Thoracic aorta (tissue), 2 donors: Measurements from ENCODE around the gene ETNK1. TPM values are rescaled to one million over a fixed set of nuclear protein-coding genes. Genes with fewer than 3 reads are reported as not detected.

Source experiments
- ATAC-seq: fragments of 150-250 bp; one replicate; pipeline ENCODE4 v1.8.0; 2017; ENCODE audit warnings: low read depth; ENCODE audit not compliant: insufficient number of reproducible peaks, low FRiP score
- DNase-seq: peaks from one replicate; pipeline ENCODE4 v3.0.0-alpha.2; 2020; ENCODE audit warnings: low spot score
- H3K27ac ChIP-seq, 2 donors: fragments of 200-600 bp; sonication (generic); 1 replicate in 1 of 2; 2 replicates in 1 of 2; pipeline ENCODE4 v1.5.1; 2016; ENCODE audit warnings: mild to moderate bottlenecking in 2 of 2, moderate library complexity in 2 of 2
- H3K27me3 ChIP-seq: fragments of 200-600 bp; sonication (generic); replicated peaks from 2 replicates; pipeline ENCODE4 v1.6.0; 2016; ENCODE audit warnings: mild to moderate bottlenecking; ENCODE audit not compliant: insufficient read depth
- H3K36me3 ChIP-seq: fragments of 200-600 bp; sonication (generic); one replicate; pipeline ENCODE4 v1.5.1; 2016
- H3K4me1 ChIP-seq, 2 donors: fragments of 200-600 bp; sonication (generic); 1 replicate in 1 of 2; 2 replicates in 1 of 2; pipeline versions ENCODE4 v1.5.1 to v1.6.0; 2016; ENCODE audit warnings: low read depth in 2 of 2, mild to moderate bottlenecking in 1 of 2; ENCODE audit not compliant: control insufficient read depth in 1 of 2
- H3K4me3 ChIP-seq: fragments of 200-600 bp; sonication (generic); 2 replicates; pipeline ENCODE4 v1.5.1; 2016; ENCODE audit warnings: mild to moderate bottlenecking
- H3K9me3 ChIP-seq: fragments of 200-600 bp; sonication (generic); 2 replicates; pipeline ENCODE4 v1.5.1; 2016
- CTCF ChIP-seq: fragments of 200-600 bp; sonication (generic); IDR thresholded peaks from one replicate; pipeline ENCODE4 v1.5.1; 2019; ENCODE audit warnings: antibody characterized with exemption
- total RNA-seq, 2 donors: library from RNA; depleted of rRNA; stranded (reverse); fragments of >200 nt; gene quantifications; one replicate each; pipeline versions ENCODE4 v1.1.0 to v1.2.3, GENCODE V29; 2016

Gene ETNK1
- total RNA-seq, 2 donors from 2014 or later, result 24.9 to 38.0 TPM

- Histone ChIP-seq H3K36me3 (peaks cover 6% of the 10 kb centered on the region), H3K27ac (no peak overlapping the region), H3K4me1 (peaks cover 0 to 5% of the 10 kb centered on the region in 2 donors), H3K4me3 (no peak overlapping the region), H3K27me3 (no peaks in the 10 kb centered on the region), H3K9me3 (no peaks in the 10 kb centered on the region)
- DNase-seq (no peak), ATAC-seq (no peak)
- TF ChIP-seq CTCF, result no peak
Observed at GRCh38 chr12:22658214-22658613, 33.2 kb downstream of the ETNK1 start.

GRCh38 chr12:22662356-22662755 is 37.4 kb downstream of the ETNK1 start:
- Histone ChIP-seq H3K27ac (no peak overlapping the region), H3K9me3 (no peaks in the 10 kb centered on the region), H3K27me3 (no peaks in the 10 kb centered on the region), H3K4me1 (peaks cover 0 to 3% of the 10 kb centered on the region in 2 donors), H3K4me3 (no peak overlapping the region), H3K36me3 (peaks cover 6% of the 10 kb centered on the region)
- DNase-seq, result no peak
- ATAC-seq, result no peak
- no peak for TF ChIP-seq CTCF

- H3K27me3 ChIP-seq, result no peaks in the 10 kb centered on the region
- no peak for TF ChIP-seq CTCF
- peaks cover 4% of the 10 kb centered on the region for H3K36me3 ChIP-seq
- DNase-seq (no peak), ATAC-seq (no peak)
- no peak overlapping the region for H3K27ac ChIP-seq
- H3K9me3 ChIP-seq, result no peaks in the 10 kb centered on the region
- H3K4me3 ChIP-seq, result no peak overlapping the region
- peaks cover 0 to 7% of the 10 kb centered on the region in 2 donors for H3K4me1 ChIP-seq
Observed at GRCh38 chr12:22665476-22665875, 40.5 kb downstream of the ETNK1 start.

- H3K27ac ChIP-seq, result no peak overlapping the region
- no peaks in the 10 kb centered on the region for H3K27me3 ChIP-seq
- peaks cover 0 to 7% of the 10 kb centered on the region in 2 donors for H3K4me1 ChIP-seq
- no peak for TF ChIP-seq CTCF
- ATAC-seq (no peak), DNase-seq (no peak)
- no peaks in the 10 kb centered on the region for H3K9me3 ChIP-seq
- H3K4me3 ChIP-seq, result no peak overlapping the region
- H3K36me3 ChIP-seq, result peaks cover 4% of the 10 kb centered on the region
Observed at GRCh38 chr12:22667122-22667521, 42.2 kb downstream of the ETNK1 start.

- Histone ChIP-seq H3K27me3 (no peaks in the 10 kb centered on the region), H3K9me3 (no peaks in the 10 kb centered on the region), H3K4me1 (peaks cover 0 to 7% of the 10 kb centered on the region in 2 donors), H3K27ac (no peak overlapping the region), H3K4me3 (no peak overlapping the region), H3K36me3 (no peaks in the 10 kb centered on the region)
- no peak for TF ChIP-seq CTCF
- DNase-seq, result no peak
- ATAC-seq, result no peak
Observed at GRCh38 chr12:22668441-22668840, 43.5 kb downstream of the ETNK1 start.
